Ovary (tissue), 3 donors: ENCODE data around the gene KBTBD8.

Experiments used
- POLR2A ChIP-seq: fragments of 450-650 bp; IDR thresholded peaks from one replicate; pipeline ENCODE4 v1.6.1; 2017; ENCODE audit warnings: antibody characterized with exemption, mild to moderate bottlenecking, moderate library complexity
- TF ChIP-seq, protein P1 (sequence below), 3 donors: fragments of 450-650 bp in 2 of 3; fragments of 200-600 bp in 1 of 3; IDR thresholded peaks; one replicate each; pipeline versions ENCODE4 v1.5.1 to v1.8.0; 2016 to 2022; ENCODE audit warnings: antibody characterized with exemption in 3 of 3, mild to moderate bottlenecking in 1 of 3
- donor health status: DM: no; HTN: no; CAD: no.

DNA sequence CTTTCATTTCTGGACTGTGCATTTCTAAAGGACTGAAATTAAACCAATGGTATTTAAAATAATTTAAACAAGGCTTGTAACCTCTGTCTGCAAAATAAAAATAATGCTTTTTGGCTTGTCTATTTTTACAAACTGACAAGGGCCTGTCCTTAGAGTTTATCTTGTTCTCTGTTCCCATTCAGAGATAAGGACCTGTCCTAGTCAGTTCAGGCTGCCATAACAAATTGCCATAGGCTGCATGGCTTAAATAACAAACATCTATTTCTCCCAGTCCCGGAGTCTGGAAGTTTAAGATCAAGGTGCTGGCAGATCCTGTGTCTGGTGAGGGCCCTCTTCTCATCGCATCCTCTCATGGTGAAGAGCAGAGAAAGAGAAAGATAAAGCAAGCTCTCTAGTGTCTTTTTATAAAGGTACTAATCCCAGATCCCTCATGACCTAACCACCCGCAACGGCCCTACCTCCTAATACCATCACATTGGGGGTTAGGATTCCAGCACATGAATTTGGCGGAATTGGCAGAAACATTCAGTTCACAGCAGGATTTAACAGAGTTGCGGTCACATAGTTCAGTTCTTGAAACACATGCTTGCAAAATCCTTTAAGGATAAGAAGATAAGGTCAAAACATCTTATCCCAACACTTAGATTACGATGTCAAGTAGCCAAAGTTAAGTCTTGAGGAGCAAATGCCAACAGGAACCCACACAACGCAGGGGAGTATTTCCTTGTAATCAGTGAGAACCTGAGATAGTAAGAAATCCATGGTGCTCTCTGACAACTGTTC is 17.8 kb downstream of the KBTBD8 start:
- TF ChIP-seq, protein P1, sequence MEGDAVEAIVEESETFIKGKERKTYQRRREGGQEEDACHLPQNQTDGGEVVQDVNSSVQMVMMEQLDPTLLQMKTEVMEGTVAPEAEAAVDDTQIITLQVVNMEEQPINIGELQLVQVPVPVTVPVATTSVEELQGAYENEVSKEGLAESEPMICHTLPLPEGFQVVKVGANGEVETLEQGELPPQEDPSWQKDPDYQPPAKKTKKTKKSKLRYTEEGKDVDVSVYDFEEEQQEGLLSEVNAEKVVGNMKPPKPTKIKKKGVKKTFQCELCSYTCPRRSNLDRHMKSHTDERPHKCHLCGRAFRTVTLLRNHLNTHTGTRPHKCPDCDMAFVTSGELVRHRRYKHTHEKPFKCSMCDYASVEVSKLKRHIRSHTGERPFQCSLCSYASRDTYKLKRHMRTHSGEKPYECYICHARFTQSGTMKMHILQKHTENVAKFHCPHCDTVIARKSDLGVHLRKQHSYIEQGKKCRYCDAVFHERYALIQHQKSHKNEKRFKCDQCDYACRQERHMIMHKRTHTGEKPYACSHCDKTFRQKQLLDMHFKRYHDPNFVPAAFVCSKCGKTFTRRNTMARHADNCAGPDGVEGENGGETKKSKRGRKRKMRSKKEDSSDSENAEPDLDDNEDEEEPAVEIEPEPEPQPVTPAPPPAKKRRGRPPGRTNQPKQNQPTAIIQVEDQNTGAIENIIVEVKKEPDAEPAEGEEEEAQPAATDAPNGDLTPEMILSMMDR (IDR thresholded peaks at IDR 0.05) = no peak
- no peak for TF ChIP-seq POLR2A
